Suprapubic skin (tissue), 3 donors: ENCODE results near the gene SYCE3.

Source experiments
- POLR2AphosphoS5 ChIP-seq, 3 donors: sonication (generic); formaldehyde crosslinking; IDR thresholded peaks; one replicate each; pipeline ENCODE4 v1.6.1; 2017; ENCODE audit warnings: antibody characterized with exemption in 3 of 3
- TF ChIP-seq, protein P1 (sequence below), 2 donors: fragments of 200-600 bp in 1 of 2; fragments of 450-650 bp in 1 of 2; sonication (generic) in 1 of 2; IDR thresholded peaks; one replicate each; pipeline ENCODE4 v1.5.1; 2016 to 2019; ENCODE audit warnings: antibody characterized with exemption in 2 of 2, mild to moderate bottlenecking in 1 of 2, moderate library complexity in 1 of 2

DNA sequence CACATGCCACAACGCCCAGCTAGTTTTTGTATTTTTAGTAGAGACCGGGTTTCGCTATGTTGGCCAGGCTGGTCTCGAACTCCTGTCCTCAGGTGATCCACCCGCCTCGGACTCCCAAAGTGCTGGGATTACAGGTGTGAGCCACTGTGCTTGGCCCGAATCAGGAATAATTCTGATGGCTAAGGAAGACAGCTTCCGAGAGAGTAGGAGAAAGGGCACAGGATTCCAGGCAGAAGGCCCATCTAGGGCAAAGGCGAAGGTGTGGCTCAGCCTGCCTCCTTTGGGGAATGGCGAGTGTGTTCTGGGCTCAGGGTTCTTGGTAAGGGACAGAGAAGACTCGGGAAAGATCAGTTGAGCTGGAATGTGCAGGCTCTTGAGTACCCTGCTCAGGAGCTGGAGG lies 1.6 kb upstream of the SYCE3 start:
- TF ChIP-seq, protein P1, sequence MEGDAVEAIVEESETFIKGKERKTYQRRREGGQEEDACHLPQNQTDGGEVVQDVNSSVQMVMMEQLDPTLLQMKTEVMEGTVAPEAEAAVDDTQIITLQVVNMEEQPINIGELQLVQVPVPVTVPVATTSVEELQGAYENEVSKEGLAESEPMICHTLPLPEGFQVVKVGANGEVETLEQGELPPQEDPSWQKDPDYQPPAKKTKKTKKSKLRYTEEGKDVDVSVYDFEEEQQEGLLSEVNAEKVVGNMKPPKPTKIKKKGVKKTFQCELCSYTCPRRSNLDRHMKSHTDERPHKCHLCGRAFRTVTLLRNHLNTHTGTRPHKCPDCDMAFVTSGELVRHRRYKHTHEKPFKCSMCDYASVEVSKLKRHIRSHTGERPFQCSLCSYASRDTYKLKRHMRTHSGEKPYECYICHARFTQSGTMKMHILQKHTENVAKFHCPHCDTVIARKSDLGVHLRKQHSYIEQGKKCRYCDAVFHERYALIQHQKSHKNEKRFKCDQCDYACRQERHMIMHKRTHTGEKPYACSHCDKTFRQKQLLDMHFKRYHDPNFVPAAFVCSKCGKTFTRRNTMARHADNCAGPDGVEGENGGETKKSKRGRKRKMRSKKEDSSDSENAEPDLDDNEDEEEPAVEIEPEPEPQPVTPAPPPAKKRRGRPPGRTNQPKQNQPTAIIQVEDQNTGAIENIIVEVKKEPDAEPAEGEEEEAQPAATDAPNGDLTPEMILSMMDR (IDR thresholded peaks at IDR 0.05) = no peak
- TF ChIP-seq POLR2AphosphoS5 (IDR thresholded peaks at IDR 0.05) = no peak
